ENCODE measurements around the gene JDP2.

JDP2 gene

GRCh38 chr14:75519394-75519793 is 91.6 kb downstream of the JDP2 start:
- H3K4me3 ChIP-seq (ENCODE audit: low read depth, low read length), result no peak overlapping the region
- DNase-seq (ENCODE audit: low read depth), result no peak

GRCh38 chr14:75519826-75520728 is 92.3 kb downstream of the JDP2 start:
- DNase-seq (ENCODE audit: low read depth), result peak; percentile 45
- TF ChIP-seq CTCF (conservative IDR thresholded peaks at IDR 0.05; ENCODE audit: low read depth, low read length), result no peak
- H3K4me3 ChIP-seq (ENCODE audit: low read depth, low read length), result no peak overlapping the region

More at GRCh38 chr14:75519394-75519793, 91.6 kb downstream of the JDP2 start:
- TF ChIP-seq CTCF (conservative IDR thresholded peaks at IDR 0.05; ENCODE audit: low read depth, low read length), result no peak

- H3K4me3 ChIP-seq (ENCODE audit: low read depth, low read length), result no peak overlapping the region
- TF ChIP-seq CTCF (conservative IDR thresholded peaks at IDR 0.05; ENCODE audit: low read depth, low read length), result no peak
- no peak for DNase-seq (ENCODE audit: low read depth)
These were observed 93.0 kb downstream of the JDP2 start for GRCh38 chr14:75520852-75521251.

- no peak overlapping the region for H3K4me3 ChIP-seq (ENCODE audit: low read depth, low read length)
- no peak for TF ChIP-seq CTCF (conservative IDR thresholded peaks at IDR 0.05; ENCODE audit: low read depth, low read length)
- no peak for DNase-seq (ENCODE audit: low read depth)
These were observed 93.8 kb downstream of the JDP2 start for GRCh38 chr14:75521415-75522199.

GRCh38 chr14:75522224-75522982 is 94.6 kb downstream of the JDP2 start, which contains the start of gene BATF:
Gene BATF (plus strand): TSS chr14:75522469. CDS start chr14:75522683, 214 bp downstream.
- H3K4me3 ChIP-seq (ENCODE audit: low read depth, low read length), result no peak within 1 kb of the TSS
- no peak for DNase-seq (ENCODE audit: low read depth)
- TF ChIP-seq CTCF (conservative IDR thresholded peaks at IDR 0.05; ENCODE audit: low read depth, low read length), result no peak

- H3K4me3 ChIP-seq (ENCODE audit: low read depth, low read length), result no peak overlapping the region
- TF ChIP-seq CTCF (conservative IDR thresholded peaks at IDR 0.05; ENCODE audit: low read depth, low read length), result no peak
- no peak for DNase-seq (ENCODE audit: low read depth)
These were observed 95.1 kb downstream of the JDP2 start for GRCh38 chr14:75522983-75523318.

Measured in choroid plexus epithelial cell (primary cell).